IMR-90 (cell line): ENCODE measurements around the gene LHFPL3. TPM values are rescaled to one million over a fixed set of nuclear protein-coding genes. Genes with fewer than 3 reads are reported as not detected.

ENCODE experiments used
- ATAC-seq: fragments of 200-7000 bp; cut with Tn5 transposase; 2 replicates; pipeline ENCODE4 v1.9.1; 2020; ENCODE audit warnings: low read depth, mild to moderate bottlenecking, moderate library complexity
- BruUV-seq: library from RNA; stranded (reverse); fragments of 400-500 nt; replicated peaks from 2 replicates; lab custom pipeline; 2021; lab: Mats Ljungman, UMichigan
- CTCF ChIA-PET: fragments of 300-600 bp; formaldehyde crosslinking; extraction: SDS; loops from one replicate; lab custom pipeline; 2021; ENCODE audit warnings: antibody characterized with exemption; lab: Yijun Ruan, JAX
- POLR2A ChIA-PET: fragments of 300-600 bp; sonication (Branson Sonifier 250); formaldehyde crosslinking; loops from one replicate; lab custom pipeline; 2022; ENCODE audit warnings: antibody characterized with exemption; ENCODE audit not compliant: unreplicated experiment; lab: Charles Lee
- DNase-seq: peaks from one replicate; pipeline ENCODE4 v3.0.0; 2013
- H2AFZ ChIP-seq: replicated peaks from 2 replicates; pipeline ENCODE3; 2013; ENCODE audit warnings: low read length, mild to moderate bottlenecking; ENCODE audit not compliant: poor library complexity
- H2AK5ac ChIP-seq: 2 replicates; pipeline ENCODE4 v1.6.1; 2013; ENCODE audit warnings: low read depth, low read length, inconsistent platforms
- H2AK9ac ChIP-seq: replicated peaks from 2 replicates; pipeline ENCODE3; 2013; ENCODE audit warnings: mild to moderate bottlenecking, low read depth, low read length, moderate library complexity; ENCODE audit not compliant: poor library complexity
- H2BK120ac ChIP-seq: 2 replicates; pipeline ENCODE4 v1.6.1; 2013; ENCODE audit warnings: low read depth, low read length, inconsistent platforms
- H2BK15ac ChIP-seq: 3 replicates; pipeline ENCODE4 v1.6.1; 2013; ENCODE audit warnings: low read depth, low read length, inconsistent platforms
- H2BK20ac ChIP-seq: 2 replicates; pipeline ENCODE4 v1.6.1; 2013; ENCODE audit warnings: low read depth, mild to moderate bottlenecking, inconsistent platforms, low read length, moderate library complexity
- H2BK5ac ChIP-seq: 2 replicates; pipeline ENCODE4 v1.6.1; 2013; ENCODE audit warnings: mild to moderate bottlenecking, low read depth, low read length, inconsistent platforms; ENCODE audit not compliant: poor library complexity, severe bottlenecking
- H3K14ac ChIP-seq: replicated peaks from 2 replicates; pipeline ENCODE4 v1.6.1; 2013; ENCODE audit warnings: low read depth, low read length, inconsistent platforms
- H3K18ac ChIP-seq: 2 replicates; pipeline ENCODE4 v1.6.1; 2013; ENCODE audit warnings: low read depth, low read length, control low read depth
- H3K23ac ChIP-seq: 2 replicates; pipeline ENCODE4 v1.6.1; 2013; ENCODE audit warnings: low read depth, low read length, inconsistent platforms
- H3K27ac ChIP-seq: 2 replicates; pipeline ENCODE4 v1.5.1; 2013; ENCODE audit warnings: mild to moderate bottlenecking, control low read depth, low read length; ENCODE audit not compliant: insufficient read depth
- H3K27me3 ChIP-seq: 2 replicates; pipeline ENCODE4 v1.6.1; 2013; ENCODE audit warnings: low read length; ENCODE audit not compliant: control insufficient read depth, insufficient read depth
- H3K36me3 ChIP-seq: 2 replicates; pipeline ENCODE4 v1.6.1; 2013; ENCODE audit warnings: low read length, mixed read lengths; ENCODE audit not compliant: control insufficient read depth, insufficient read depth
- H3K4ac ChIP-seq: 2 replicates; pipeline ENCODE4 v1.6.1; 2013; ENCODE audit warnings: low read depth, low read length, inconsistent platforms
- H3K4me1 ChIP-seq: 2 replicates; pipeline ENCODE4 v1.6.1; 2013; ENCODE audit warnings: low read length, mixed read lengths; ENCODE audit not compliant: control insufficient read depth, insufficient read depth
- H3K4me2 ChIP-seq: 2 replicates; pipeline ENCODE4 v1.6.1; 2013; ENCODE audit warnings: low read depth, mild to moderate bottlenecking, control low read depth, low read length, moderate library complexity
- H3K4me3 ChIP-seq: 2 replicates; pipeline ENCODE4 v1.5.1; 2013; ENCODE audit warnings: low read depth, mild to moderate bottlenecking, control low read depth, low read length, moderate library complexity; ENCODE audit not compliant: insufficient read depth
- H3K56ac ChIP-seq: 2 replicates; pipeline ENCODE4 v1.6.1; 2013; ENCODE audit warnings: low read length, inconsistent platforms; ENCODE audit not compliant: insufficient read depth; ENCODE audit errors: extremely low read depth
- H3K79me1 ChIP-seq, 2 experiments: 2 replicates each; pipeline ENCODE4 v1.6.1; 2013; ENCODE audit warnings: low read length in 2 of 2, inconsistent platforms in 1 of 2, low read depth in 1 of 2
- H3K9ac ChIP-seq: 2 replicates; pipeline ENCODE4 v1.6.1; 2013; ENCODE audit warnings: low read depth, low read length, control low read depth
- H3K9me1 ChIP-seq: 2 replicates; pipeline ENCODE4 v1.6.1; 2013; ENCODE audit warnings: low read length, inconsistent platforms; ENCODE audit not compliant: insufficient read depth
- H3K9me3 ChIP-seq: 2 replicates; pipeline ENCODE4 v1.6.1; 2013; ENCODE audit warnings: low read length; ENCODE audit not compliant: control insufficient read depth, insufficient read depth
- H4K20me1 ChIP-seq: 2 replicates; pipeline ENCODE4 v1.6.1; 2013; ENCODE audit warnings: low read length, inconsistent platforms; ENCODE audit not compliant: insufficient read depth
- H4K5ac ChIP-seq: 2 replicates; pipeline ENCODE4 v1.6.1; 2013; ENCODE audit warnings: mild to moderate bottlenecking, low read depth, low read length, control low read depth
- H4K8ac ChIP-seq, 2 experiments: 2 replicates each; pipeline ENCODE4 v1.6.1; 2013; ENCODE audit warnings: low read depth in 2 of 2, low read length in 2 of 2, control low read depth in 1 of 2, inconsistent platforms in 1 of 2
- H4K91ac ChIP-seq: 2 replicates; pipeline ENCODE4 v1.6.1; 2013; ENCODE audit warnings: low read depth, low read length, inconsistent platforms; ENCODE audit not compliant: insufficient read depth
- POLR2A ChIP-seq: IDR thresholded peaks from 2 replicates; pipeline ENCODE4 v1.6.1; 2012; ENCODE audit warnings: mild to moderate bottlenecking, low read depth, low read length
- WGBS, 2 experiments: methylation state at CpG; one replicate each; pipeline versions ENCODE4 v1.1.5 to v1.1.7; 2013; ENCODE audit warnings: missing lambda C conversion rate in 2 of 2; ENCODE audit not compliant: insufficient read length in 1 of 2; ENCODE audit errors: extremely low coverage in 2 of 2; 5-methylcytosine and 5-hydroxymethylcytosine counted together
- dilution Hi-C: fragments of 300-500 bp; cut with HindIII; formaldehyde crosslinking; loops from one replicate; pipeline ENCODE4 v1.14.3; 2018; ENCODE audit warnings: low sequenced_read_pairs; ENCODE audit not compliant: unreplicated experiment
- in situ Hi-C: fragments of 300-500 bp; cut with MboI; formaldehyde crosslinking; loops from 3 replicates; pipeline ENCODE4 v1.14.3; 2019; ENCODE audit warnings: low sequenced_read_pairs, inconsistent platforms, mixed read lengths
- intact Hi-C: fragments of 100-400 bp; cut with micrococcal nuclease; formaldehyde crosslinking; loops from 2 replicates; pipeline ENCODE4 v1.10.0; 2022
- polyA plus RNA-seq, 3 experiments: library from polyadenylated mRNA; depleted of rRNA; stranded (reverse); fragments of >200 nt; gene quantifications; 2 replicates each; pipeline ENCODE4 v1.2.3, GENCODE V29; 2012; ENCODE audit warnings: low replicate concordance in 1 of 3
- total RNA-seq: library from RNA; depleted of rRNA; stranded (reverse); fragments of >200 nt; gene quantifications from 2 replicates; pipeline ENCODE4 v1.2.3, GENCODE V29; 2012

LHFPL3 gene
- total and polyA plus RNA-seq, 2 of the 4 experiments (the other 2 are of a cell fraction) = not detected

- Histone ChIP-seq H3K4me3 (no peak overlapping the region), H4K91ac (no peak overlapping the region), H3K18ac (no peak overlapping the region), H2AK5ac (no peak overlapping the region), H3K56ac (no peak overlapping the region), H2BK5ac (no peak overlapping the region), H2AK9ac (no peak overlapping the region), H3K27ac (no peak overlapping the region), H3K79me1 (no peaks in the 10 kb centered on the region), H2BK120ac (no peak overlapping the region), H3K4me1 (no peaks in the 10 kb centered on the region), H2BK20ac (no peak overlapping the region), H3K9ac (no peak overlapping the region), H4K5ac (no peak overlapping the region), H2BK15ac (no peak overlapping the region), H3K9me1 (no peaks in the 10 kb centered on the region), H3K36me3 (no peaks in the 10 kb centered on the region), H3K27me3 (peaks cover 26% of the 10 kb centered on the region), H3K4me2 (no peak overlapping the region), H3K23ac (no peak overlapping the region), H4K8ac (no peak overlapping the region), H2AFZ (no peak overlapping the region), H3K14ac (no peak overlapping the region), H3K9me3 (no peaks in the 10 kb centered on the region), H3K4ac (no peak overlapping the region), H4K20me1 (no peaks in the 10 kb centered on the region)
- in situ Hi-C loops (no loop called here), dilution Hi-C loops (no loop called here), intact Hi-C loops (no loop called here)
- ATAC-seq (no peak), DNase-seq (no peak)
- ChIA-PET POLR2A (no interaction called here), CTCF (no interaction called here)
- no peak for TF ChIP-seq POLR2A
- no TSS peak for BruUV-seq
- WGBS, 2 experiments = 83% methylated on average over 1 of the region's 5 CpGs; no CpG with 5 or more reads in 1 of the 2 experiments
These were observed 561.8 kb downstream of the LHFPL3 start for GRCh38 chr7:104890216-104890615.
